SK-N-SH (cell line): Measurements from ENCODE around the gene PXDN. TPM values are rescaled to one million over a fixed set of nuclear protein-coding genes. Genes with fewer than 3 reads are reported as not detected.

Experiments used
- CTCF ChIA-PET: fragments of 300-600, 350-600 bp; formaldehyde crosslinking; extraction: SDS; loops from one replicate; lab custom pipeline; 2021; lab: Yijun Ruan, JAX
- POLR2A ChIA-PET: fragments of 350-600 bp; sonication (Branson Sonifier 250); formaldehyde crosslinking; extraction: SDS; loops from one replicate; lab custom pipeline; 2020; ENCODE audit warnings: antibody characterized with exemption, inconsistent platforms; lab: Yijun Ruan, JAX
- DNase-seq: peaks from one replicate; pipeline ENCODE4 v3.0.0; 2012
- H2AFZ ChIP-seq: fragments of 200-600 bp; sonication (generic); 2 replicates; pipeline ENCODE4 v1.8.1; 2016; ENCODE audit warnings: antibody characterized with exemption, mild to moderate bottlenecking, low read depth
- H3F3A ChIP-seq: fragments of 200-600 bp; sonication (generic); replicated peaks from 2 replicates; pipeline ENCODE3; 2016; ENCODE audit warnings: antibody characterized with exemption, mild to moderate bottlenecking; ENCODE audit not compliant: insufficient read depth
- H3K27ac ChIP-seq, 2 experiments: fragments of 200-500 bp in 1 of 2; fragments of 200-600 bp in 1 of 2; sonication (Bioruptor generic) in 1 of 2; sonication (generic), shearing (Covaris generic) in 1 of 2; 2 replicates each; pipeline versions ENCODE4 v1.5.1 to v1.6.1; 2014 to 2016; ENCODE audit warnings: low read depth in 2 of 2, inconsistent platforms in 1 of 2, low read length in 1 of 2, mild to moderate bottlenecking in 1 of 2, mixed read lengths in 1 of 2
- H3K27me3 ChIP-seq: fragments of 200-600 bp; sonication (generic), shearing (Covaris generic); 2 replicates; pipeline ENCODE4 v1.6.1; 2016; ENCODE audit warnings: mixed run types; ENCODE audit not compliant: insufficient read depth
- H3K36me3 ChIP-seq, 2 experiments: fragments of 200-500 bp in 1 of 2; fragments of 200-600 bp in 1 of 2; sonication (Bioruptor generic) in 1 of 2; sonication (generic) in 1 of 2; replicated peaks in 1 of 2; 2 replicates each; pipeline versions ENCODE3 to v1.5.1; 2014 to 2016; ENCODE audit warnings: low read length in 1 of 2, mild to moderate bottlenecking in 1 of 2; ENCODE audit not compliant: insufficient read depth in 2 of 2, control insufficient read depth in 1 of 2
- H3K4me1 ChIP-seq, 2 experiments: fragments of 200-500 bp in 1 of 2; fragments of 200-600 bp in 1 of 2; sonication (Bioruptor generic) in 1 of 2; sonication (generic), shearing (Covaris generic) in 1 of 2; 2 replicates each; pipeline versions ENCODE4 v1.5.1 to v1.6.1; 2014 to 2016; ENCODE audit warnings: low read depth in 1 of 2, low read length in 1 of 2, mixed run types in 1 of 2; ENCODE audit not compliant: insufficient read depth in 2 of 2, control insufficient read depth in 1 of 2
- H3K4me2 ChIP-seq: fragments of 200-600 bp; sonication (generic), shearing (Covaris generic); 2 replicates; pipeline ENCODE4 v1.6.1; 2017; ENCODE audit warnings: mixed run types
- H3K4me3 ChIP-seq, 2 experiments: fragments of 200-500 bp in 1 of 2; fragments of 200-600 bp in 1 of 2; sonication (Bioruptor generic) in 1 of 2; sonication (generic), shearing (Covaris generic) in 1 of 2; 2 replicates each; pipeline versions ENCODE4 v1.5.1 to v1.8.1; 2014 to 2016; ENCODE audit warnings: low read depth in 2 of 2, inconsistent platforms in 1 of 2, low read length in 1 of 2, mild to moderate bottlenecking in 1 of 2, mixed read lengths in 1 of 2, moderate library complexity in 1 of 2
- H3K79me2 ChIP-seq: fragments of 200-600 bp; sonication (generic); 2 replicates; pipeline ENCODE4 v1.8.1; 2017; ENCODE audit warnings: mild to moderate bottlenecking; ENCODE audit not compliant: insufficient read depth
- H3K9ac ChIP-seq: fragments of 200-600 bp; sonication (generic); 2 replicates; pipeline ENCODE4 v1.6.1; 2017; ENCODE audit warnings: mixed run types
- H3K9me2 ChIP-seq: fragments of 200-600 bp; sonication (generic); 2 replicates; pipeline ENCODE4 v1.6.1; 2017; ENCODE audit warnings: mixed run types
- H3K9me3 ChIP-seq: fragments of 200-600 bp; sonication (generic); 2 replicates; pipeline ENCODE4 v1.6.1; 2017; ENCODE audit warnings: mixed run types, mild to moderate bottlenecking, moderate library complexity
- H4K20me1 ChIP-seq: fragments of 200-600 bp; sonication (generic); 2 replicates; pipeline ENCODE4 v1.6.1; 2017; ENCODE audit warnings: mild to moderate bottlenecking, mixed run types; ENCODE audit not compliant: insufficient read depth
- CHD2 ChIP-seq: fragments of 150-350 bp; IDR thresholded peaks from 2 replicates; pipeline ENCODE4 v1.6.1; 2018; ENCODE audit warnings: low read length; ENCODE audit not compliant: partially characterized antibody
- EP300 ChIP-seq, 2 experiments: IDR thresholded peaks; 2 replicates each; pipeline versions ENCODE4 v1.4.0 to v1.6.1; 2012; ENCODE audit warnings: borderline replicate concordance in 1 of 2, low read depth in 1 of 2, low read length in 1 of 2
- FOXJ3 ChIP-seq: sonication (generic); formaldehyde crosslinking; IDR thresholded peaks from 2 replicates; pipeline ENCODE4 v1.5.1; 2020; ENCODE audit warnings: mild to moderate bottlenecking, missing genetic modification reagents
- GATA2 ChIP-seq: sonication (generic); formaldehyde crosslinking; IDR thresholded peaks from 2 replicates; pipeline ENCODE4 v1.5.0; 2020; ENCODE audit warnings: mild to moderate bottlenecking, missing genetic modification reagents
- IRF3 ChIP-seq: fragments of 150-350 bp; IDR thresholded peaks from 2 replicates; pipeline ENCODE4 v1.6.1; 2016; ENCODE audit warnings: mild to moderate bottlenecking, low read depth, low read length
- MAX ChIP-seq: IDR thresholded peaks from 2 replicates; pipeline ENCODE4 v1.4.0; 2012; ENCODE audit warnings: low read depth
- RCOR1 ChIP-seq: fragments of 150-350 bp; IDR thresholded peaks from 2 replicates; pipeline ENCODE4 v1.6.1; 2017; ENCODE audit warnings: antibody characterized with exemption, low read length
- RFX5 ChIP-seq: IDR thresholded peaks from 2 replicates; pipeline ENCODE4 v1.6.1; 2012; ENCODE audit warnings: mild to moderate bottlenecking, improper control_type of control experiment, low read length
- TAF1 ChIP-seq: IDR thresholded peaks from 2 replicates; pipeline ENCODE4 v1.6.1; 2012; ENCODE audit warnings: low read depth, mild to moderate bottlenecking, low read length, moderate library complexity, borderline replicate concordance
- TCF12 ChIP-seq: IDR thresholded peaks from 2 replicates; pipeline ENCODE4 v1.4.0; 2012
- USF2 ChIP-seq: fragments of 150-350 bp; IDR thresholded peaks from 2 replicates; pipeline ENCODE4 v1.6.1; 2017; ENCODE audit warnings: antibody characterized with exemption, low read length, low read depth, borderline replicate concordance
- WGBS: methylation state at CpG from one replicate; pipeline ENCODE4 v1.1.6; 2017; ENCODE audit warnings: low lambda C conversion rate; 5-methylcytosine and 5-hydroxymethylcytosine counted together
- polyA plus RNA-seq, 3 experiments: library from polyadenylated mRNA; depleted of rRNA; stranded (reverse); fragments of >200 nt; gene quantifications; 2 replicates each; pipeline ENCODE4 v1.2.3, GENCODE V29; 2012

The PXDN gene
- polyA plus RNA-seq, 1 of the 3 experiments (the other 2 are of a cell fraction), result 146 TPM

- H3K4me3 ChIP-seq, result no peak overlapping the region
- TF ChIP-seq MAX (no peak), USF2 (no peak), EP300 (IDR thresholded peaks at IDR 0.05; ENCODE audit: borderline replicate concordance in 1 of 2, low read depth in 1 of 2, low read length in 1 of 2) (no peak), CHD2 (no peak), RCOR1 (no peak), IRF3 (no peak), RFX5 (no peak), FOXJ3 (no peak), GATA2 (CRISPR knock-in tag) (no peak), TAF1 (no peak), TCF12 (no peak)
- TF ChIP-seq, all 33 proteins: peak for 0
- ChIA-PET POLR2A (no interaction called here), CTCF (interaction anchor here (1.0 to 2.3 kb wide), 8 partner anchors 8 to 97 kb away, joined by 3 to 8 read pairs (median 5); no protein-coding TSS in a partner anchor)
- no peaks in the 10 kb centered on the region for H3K9me3 ChIP-seq
- no peak overlapping the region for H2AFZ ChIP-seq
- DNase-seq, result no peak
- H3K9me2 ChIP-seq, result no peaks in the 10 kb centered on the region
- H3K27ac ChIP-seq, result no peak overlapping the region; a peak in 1 of 4 replicates
- H3K79me2 ChIP-seq, result peaks cover 15% of the 10 kb centered on the region; the same call in 1 of the 2 replicates
- H3K4me2 ChIP-seq, result no peak overlapping the region
- H4K20me1 ChIP-seq, result no peaks in the 10 kb centered on the region
- 90% methylated on average over 5 of the region's 5 CpGs for WGBS
- H3F3A ChIP-seq, result peaks cover 13% of the 10 kb centered on the region
- H3K4me1 ChIP-seq, result peaks cover 0 to 11% of the 10 kb centered on the region in 2 experiments; a peak in 3 of 4 replicates
- no peak overlapping the region for H3K9ac ChIP-seq
- H3K36me3 ChIP-seq, result peaks cover 58 to 68% of the 10 kb centered on the region in 2 experiments
- H3K27me3 ChIP-seq, result no peaks in the 10 kb centered on the region
These were observed 71.6 kb downstream of the PXDN start for GRCh38 chr2:1672738-1673137.

GRCh38 chr2:1671916-1672315 is 72.4 kb downstream of the PXDN start:
- CTCF ChIA-PET, result interaction anchor here (0.9 to 2.4 kb wide), 8 partner anchors 11 to 121 kb away, joined by 3 to 20 read pairs (median 5); no protein-coding TSS in a partner anchor
- WGBS, result 78% methylated on average over 3 of the region's 3 CpGs
- H3K27me3 ChIP-seq, result no peaks in the 10 kb centered on the region

More at GRCh38 chr2:1671916-1672315, 72.4 kb downstream of the PXDN start:
- TF ChIP-seq RCOR1, result no peak
- POLR2A ChIA-PET, result no interaction called here
- Histone ChIP-seq H3K4me1 (peaks cover 0 to 11% of the 10 kb centered on the region in 2 experiments; a peak in 3 of 4 replicates), H3F3A (peaks cover 13% of the 10 kb centered on the region), H3K79me2 (peaks cover 22% of the 10 kb centered on the region; the same call in 1 of the 2 replicates), H4K20me1 (no peaks in the 10 kb centered on the region), H3K4me3 (no peak overlapping the region), H3K36me3 (peaks cover 60 to 69% of the 10 kb centered on the region in 2 experiments), H2AFZ (no peak overlapping the region), H3K9ac (no peak overlapping the region), H3K9me3 (no peaks in the 10 kb centered on the region), H3K27ac (no peak overlapping the region; a peak in 1 of 4 replicates), H3K4me2 (no peak overlapping the region), H3K9me2 (no peaks in the 10 kb centered on the region)
- DNase-seq, result no peak
